SH-SY5Y (cell line): ENCODE data around the gene AGRN.

ENCODE experiments used
- GATA2 ChIP-seq: IDR thresholded peaks from 2 replicates; pipeline ENCODE4 v1.6.1; 2011; ENCODE audit warnings: mild to moderate bottlenecking, low read depth, low read length
- GATA3 ChIP-seq: IDR thresholded peaks from 2 replicates; pipeline ENCODE4 v1.6.1; 2011; ENCODE audit warnings: low read depth, mild to moderate bottlenecking, low read length, moderate library complexity

DNA sequence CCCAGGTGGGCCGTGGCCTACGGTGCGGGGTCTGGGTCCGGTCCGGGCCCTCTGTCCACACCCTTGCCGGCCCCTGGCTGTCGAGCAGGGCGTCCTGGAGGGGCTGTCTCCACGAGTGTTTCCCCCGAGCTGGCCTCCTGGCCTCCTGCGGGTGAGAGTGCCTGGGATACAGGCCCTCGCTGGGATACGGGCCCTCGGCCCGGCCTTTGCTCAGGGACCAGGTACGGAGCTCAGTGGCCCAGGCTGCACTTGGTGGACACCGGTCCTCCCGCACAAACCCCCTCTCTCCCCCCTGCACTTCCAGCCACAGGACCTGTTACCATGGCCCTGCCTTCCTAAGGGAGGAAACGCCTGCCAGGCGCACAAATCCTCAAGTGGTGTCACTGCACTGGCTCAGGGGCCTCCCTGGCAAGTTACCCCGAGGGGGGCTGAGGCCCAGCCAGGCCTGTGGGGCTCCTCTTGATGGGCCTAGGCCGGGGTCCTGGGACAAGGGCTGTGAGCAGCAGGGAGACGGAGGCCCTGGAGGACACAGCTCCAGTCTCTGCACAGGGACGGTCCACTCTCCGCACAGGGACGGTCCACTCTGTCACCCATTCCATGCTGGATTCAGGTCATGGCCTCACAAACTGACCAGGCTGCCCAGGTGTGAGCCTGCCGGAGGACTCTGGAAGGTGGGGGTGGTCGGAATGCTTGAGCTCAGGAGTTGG lies 72.4 kb downstream of the AGRN start:
- TF ChIP-seq GATA3 (no peak), GATA2 (no peak)
